ENCODE measurements around the gene TRIM17.

GRCh38 chr1:228453614-228454013 is 37.0 kb upstream of the TRIM17 start:
- TF ChIP-seq, protein P1, sequence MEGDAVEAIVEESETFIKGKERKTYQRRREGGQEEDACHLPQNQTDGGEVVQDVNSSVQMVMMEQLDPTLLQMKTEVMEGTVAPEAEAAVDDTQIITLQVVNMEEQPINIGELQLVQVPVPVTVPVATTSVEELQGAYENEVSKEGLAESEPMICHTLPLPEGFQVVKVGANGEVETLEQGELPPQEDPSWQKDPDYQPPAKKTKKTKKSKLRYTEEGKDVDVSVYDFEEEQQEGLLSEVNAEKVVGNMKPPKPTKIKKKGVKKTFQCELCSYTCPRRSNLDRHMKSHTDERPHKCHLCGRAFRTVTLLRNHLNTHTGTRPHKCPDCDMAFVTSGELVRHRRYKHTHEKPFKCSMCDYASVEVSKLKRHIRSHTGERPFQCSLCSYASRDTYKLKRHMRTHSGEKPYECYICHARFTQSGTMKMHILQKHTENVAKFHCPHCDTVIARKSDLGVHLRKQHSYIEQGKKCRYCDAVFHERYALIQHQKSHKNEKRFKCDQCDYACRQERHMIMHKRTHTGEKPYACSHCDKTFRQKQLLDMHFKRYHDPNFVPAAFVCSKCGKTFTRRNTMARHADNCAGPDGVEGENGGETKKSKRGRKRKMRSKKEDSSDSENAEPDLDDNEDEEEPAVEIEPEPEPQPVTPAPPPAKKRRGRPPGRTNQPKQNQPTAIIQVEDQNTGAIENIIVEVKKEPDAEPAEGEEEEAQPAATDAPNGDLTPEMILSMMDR (IDR thresholded peaks at IDR 0.05): no peak
- no peak for TF ChIP-seq EP300 (IDR thresholded peaks at IDR 0.05)
- TF ChIP-seq POLR2A (IDR thresholded peaks at IDR 0.05; ENCODE audit: low read depth): no peak
- no peak for TF ChIP-seq POLR2AphosphoS5 (IDR thresholded peaks at IDR 0.05)
